Psoas muscle (tissue), 8 donors: ENCODE measurements around the gene CRYBG3. TPM values are rescaled to one million over a fixed set of nuclear protein-coding genes. Genes with fewer than 3 reads are reported as not detected.

ENCODE experiments used
- ATAC-seq, 4 donors: fragments of 200-7000 bp; cut with Tn5 transposase; one replicate each; pipeline ENCODE4 v1.9.1; 2020; ENCODE audit warnings: moderate library complexity in 3 of 4, mild to moderate bottlenecking in 2 of 4
- DNase-seq, 2 donors: peaks; one replicate each; pipeline ENCODE4 v3.0.0-alpha.2; 2020
- H3K27ac ChIP-seq: fragments of 200-600 bp; one replicate; pipeline ENCODE4 v1.8.0; 2022
- H3K27me3 ChIP-seq, 3 donors: fragments of 200-600 bp in 1 of 3; one replicate each; pipeline versions ENCODE4 v1.6.1 to v1.8.0; 2013 to 2022; ENCODE audit warnings: low read length in 2 of 3, mild to moderate bottlenecking in 2 of 3, moderate library complexity in 1 of 3; ENCODE audit not compliant: insufficient read depth in 3 of 3
- H3K36me3 ChIP-seq, 2 donors: fragments of 200-600 bp in 1 of 2; one replicate each; pipeline versions ENCODE4 v1.6.1 to v1.8.0; 2013 to 2022; ENCODE audit warnings: low read depth in 1 of 2, mild to moderate bottlenecking in 1 of 2, moderate library complexity in 1 of 2; ENCODE audit not compliant: insufficient read depth in 1 of 2
- H3K4me1 ChIP-seq: fragments of 200-600 bp; one replicate; pipeline ENCODE4 v1.8.0; 2022
- H3K4me3 ChIP-seq: fragments of 200-600 bp; one replicate; pipeline ENCODE4 v1.8.0; 2022; ENCODE audit warnings: mild to moderate bottlenecking
- H3K9me3 ChIP-seq: fragments of 200-600 bp; one replicate; pipeline ENCODE4 v1.8.0; 2022
- WGBS, 3 donors: extraction: QIAGEN DNeasy Blood & Tissue Kit; methylation state at CpG; one replicate each; pipeline versions ENCODE4 v1.1.6 to v1.1.7; 2013; 5-methylcytosine and 5-hydroxymethylcytosine counted together
- intact Hi-C, 2 donors: fragments of 100-400 bp; cut with DNase I; formaldehyde crosslinking; loops; one replicate each; pipeline versions ENCODE4 v1.11.0 to v1.14.2; 2022
- polyA plus RNA-seq, 3 donors: library from polyadenylated mRNA; stranded (reverse); fragments of 200-250 nt; gene quantifications; one replicate each; pipeline ENCODE4 v1.2.3, GENCODE V29; 2013
- total RNA-seq, 4 donors: library from RNA; stranded (reverse); fragmentation: NEBNext Ultra II Directional in 2 of 4; extraction: Animal tissue kit (Norgen Biotek cat#: 25700) in 2 of 4; gene quantifications; one replicate each; pipeline versions ENCODE4 v1.2.1 to v1.2.4, GENCODE V29; 2021 to 2023
- TF ChIP-seq, protein P1 (sequence below): fragments of 200-600 bp; IDR thresholded peaks from one replicate; pipeline ENCODE4 v1.8.0; 2022; ENCODE audit warnings: antibody characterized with exemption
- donor health status: healthy with polysubstance abuse.
- donor health status: DM: no; HTN: no; CAD: no; lungs with moderate emphysema.
- donor health status: Bipolar disorder and iron deficiency.
- donor health status: healthy.
- donor health status: DM: yes; HTN: yes; CAD: no.
- donor health status: DM: no; HTN: no; CAD: no.
- donor health status: DM: no; HTN: no; CAD: no.
- donor health status: DM: yes; HTN: yes; CAD: no.

Gene CRYBG3
- total and polyA plus RNA-seq, 7 donors: 5.1 to 36.9 (median 10.1) TPM

DNA sequence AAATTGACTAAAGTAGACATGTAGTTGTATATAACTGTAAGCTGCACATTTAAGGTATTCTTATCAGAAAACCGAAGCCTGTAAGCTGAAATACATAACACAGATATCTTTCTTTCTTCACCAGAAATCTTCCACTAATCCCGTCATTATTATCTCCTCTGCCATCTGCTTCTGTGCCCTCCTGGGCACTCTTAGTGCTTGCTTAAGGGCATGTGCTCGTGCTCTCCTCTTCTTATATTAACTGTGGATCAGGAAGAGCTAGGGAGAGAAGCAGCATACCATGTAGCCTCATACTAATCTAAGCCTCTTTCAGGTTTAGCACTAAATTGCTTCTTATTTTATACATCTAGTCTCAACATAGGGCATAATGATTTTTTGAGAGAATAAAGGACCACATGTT lies 89.6 kb downstream of the CRYBG3 start:
- Histone ChIP-seq H3K9me3 (no peaks in the 10 kb centered on the region), H3K27ac (no peak overlapping the region), H3K27me3 (no peaks in the 10 kb centered on the region), H3K4me1 (peaks cover 12% of the 10 kb centered on the region), H3K36me3 (peaks cover 0 to 48% of the 10 kb centered on the region in 2 donors), H3K4me3 (no peak overlapping the region)
- intact Hi-C loops: loop anchor here in 1 of 2 donors (10.0 kb wide), 1 partner anchor 103 kb away; no protein-coding TSS in a partner anchor
- TF ChIP-seq, protein P1, sequence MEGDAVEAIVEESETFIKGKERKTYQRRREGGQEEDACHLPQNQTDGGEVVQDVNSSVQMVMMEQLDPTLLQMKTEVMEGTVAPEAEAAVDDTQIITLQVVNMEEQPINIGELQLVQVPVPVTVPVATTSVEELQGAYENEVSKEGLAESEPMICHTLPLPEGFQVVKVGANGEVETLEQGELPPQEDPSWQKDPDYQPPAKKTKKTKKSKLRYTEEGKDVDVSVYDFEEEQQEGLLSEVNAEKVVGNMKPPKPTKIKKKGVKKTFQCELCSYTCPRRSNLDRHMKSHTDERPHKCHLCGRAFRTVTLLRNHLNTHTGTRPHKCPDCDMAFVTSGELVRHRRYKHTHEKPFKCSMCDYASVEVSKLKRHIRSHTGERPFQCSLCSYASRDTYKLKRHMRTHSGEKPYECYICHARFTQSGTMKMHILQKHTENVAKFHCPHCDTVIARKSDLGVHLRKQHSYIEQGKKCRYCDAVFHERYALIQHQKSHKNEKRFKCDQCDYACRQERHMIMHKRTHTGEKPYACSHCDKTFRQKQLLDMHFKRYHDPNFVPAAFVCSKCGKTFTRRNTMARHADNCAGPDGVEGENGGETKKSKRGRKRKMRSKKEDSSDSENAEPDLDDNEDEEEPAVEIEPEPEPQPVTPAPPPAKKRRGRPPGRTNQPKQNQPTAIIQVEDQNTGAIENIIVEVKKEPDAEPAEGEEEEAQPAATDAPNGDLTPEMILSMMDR: no peak
- ATAC-seq (no peak), DNase-seq (no peak)
- 66 to 82% (median 79%) methylated on average over 3 of the region's 3 CpGs for WGBS, 3 donors

DNA sequence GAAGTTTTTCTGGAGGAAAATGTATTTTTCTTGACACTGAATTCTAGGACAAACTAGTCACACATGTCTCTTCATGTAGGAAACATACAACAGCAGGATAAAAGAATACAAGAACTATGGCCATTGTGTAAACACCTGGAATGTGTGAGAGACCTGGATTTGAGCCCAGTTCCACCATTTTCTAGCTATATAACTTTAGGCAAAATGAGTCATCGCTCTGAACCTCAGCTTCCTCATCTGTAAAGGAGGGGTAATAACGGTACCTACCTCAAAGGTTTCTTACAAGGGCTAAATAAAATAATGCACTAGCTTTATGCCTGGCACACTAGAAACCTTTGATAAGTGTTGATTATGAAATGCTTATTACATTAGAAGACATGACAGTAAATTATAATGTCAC lies 92.6 kb downstream of the CRYBG3 start:
- H3K4me3 ChIP-seq: no peak overlapping the region
- H3K27ac ChIP-seq: no peak overlapping the region
- TF ChIP-seq, protein P1: no peak
- WGBS, 3 donors: 81 to 88% (median 85%) methylated on average over 2 of the region's 2 CpGs
- no peaks in the 10 kb centered on the region for H3K27me3 ChIP-seq
- intact Hi-C loops: loop anchor here in 1 of 2 donors (10.0 kb wide), 1 partner anchor 100 kb away; no protein-coding TSS in a partner anchor
- H3K9me3 ChIP-seq: no peaks in the 10 kb centered on the region
- H3K36me3 ChIP-seq: peaks cover 0 to 66% of the 10 kb centered on the region in 2 donors
- ATAC-seq: no peak
- H3K4me1 ChIP-seq: peaks cover 31% of the 10 kb centered on the region
- DNase-seq: no peak

GRCh38 chr3:97916576-97916975 lies 94.8 kb downstream of the CRYBG3 start:
- ATAC-seq (peak in 3 of 4 donors; percentile 78 to 97 (median 92)), DNase-seq (no peak)
- Histone ChIP-seq H3K27ac (no peak overlapping the region), H3K9me3 (no peaks in the 10 kb centered on the region), H3K4me3 (no peak overlapping the region), H3K27me3 (no peaks in the 10 kb centered on the region), H3K4me1 (peaks cover 31% of the 10 kb centered on the region), H3K36me3 (peaks cover 0 to 84% of the 10 kb centered on the region in 2 donors)
- intact Hi-C loops: loop anchor here in 1 of 2 donors (10.0 kb wide), 1 partner anchor 98 kb away; no protein-coding TSS in a partner anchor
- TF ChIP-seq, protein P1: no peak

DNA sequence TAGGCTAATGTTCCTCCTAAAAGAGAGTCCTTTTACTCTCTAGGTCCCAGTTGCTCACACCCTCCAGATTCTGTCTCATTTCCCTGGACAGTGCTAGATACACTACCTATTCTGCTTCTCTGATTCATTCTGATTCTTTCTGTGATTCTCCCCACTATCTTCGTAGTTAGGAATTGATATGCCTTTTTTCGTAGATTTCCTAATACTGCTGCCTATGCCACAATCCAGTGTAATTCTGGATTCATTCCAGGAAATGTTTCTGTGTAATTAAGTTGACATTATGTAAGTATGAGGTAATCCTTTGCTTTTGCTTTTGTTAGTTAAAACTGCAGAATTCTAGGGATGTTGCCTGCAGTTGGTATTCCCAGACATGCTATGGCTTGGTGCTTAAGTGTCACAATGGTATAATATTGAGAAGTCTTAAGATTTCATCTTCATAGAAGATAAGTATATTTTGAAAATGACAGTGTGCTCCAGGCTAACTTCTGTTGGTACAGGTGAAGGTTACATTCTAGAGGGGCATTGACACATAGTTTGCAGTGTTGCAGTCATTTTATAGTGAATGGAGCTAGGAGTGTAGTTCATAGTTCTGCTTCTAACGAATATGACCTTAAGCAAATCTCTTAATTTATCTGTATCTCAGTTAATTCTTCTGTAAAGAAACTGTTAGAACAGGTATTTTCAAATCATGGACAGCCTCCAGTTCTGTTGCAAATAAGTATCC lies 96.2 kb downstream of the CRYBG3 start:
- WGBS, 3 donors: 54 to 76% (median 61%) methylated on average over 3 of the region's 3 CpGs
- Histone ChIP-seq H3K4me3 (no peak overlapping the region), H3K27me3 (no peaks in the 10 kb centered on the region), H3K4me1 (peaks cover 31% of the 10 kb centered on the region), H3K9me3 (no peaks in the 10 kb centered on the region), H3K27ac (no peak overlapping the region), H3K36me3 (peaks cover 0 to 80% of the 10 kb centered on the region in 2 donors)
- intact Hi-C loops: loop anchor here in 1 of 2 donors (10.0 kb wide), 1 partner anchor 97 kb away; no protein-coding TSS in a partner anchor
- ATAC-seq: peak in 1 of 4 donors; percentile 26
- no peak for DNase-seq
- TF ChIP-seq, protein P1: no peak
